Activated B cell treated with CpG ODN at 0.5 μM for 24 hours (primary cell): Measurements from ENCODE around the gene GBA3. TPM values are rescaled to one million over a fixed set of nuclear protein-coding genes. Genes with fewer than 3 reads are reported as not detected.

ENCODE experiments used
- ATAC-seq: fragments of 200-7000 bp; cut with Tn5 transposase; one replicate; pipeline ENCODE4 v1.10.0; 2021; ENCODE audit warnings: low read depth, mild to moderate bottlenecking, moderate library complexity
- CTCF ChIA-PET: fragments of 350-600 bp; sonication (Branson Sonifier 250); formaldehyde crosslinking; loops from one replicate; lab custom pipeline; 2021; ENCODE audit warnings: antibody characterized with exemption; lab: Charles Lee
- POLR2A ChIA-PET: fragments of 350-600 bp; sonication (Branson Sonifier 250); formaldehyde crosslinking; loops from one replicate; lab custom pipeline; 2021; ENCODE audit warnings: antibody characterized with exemption; lab: Charles Lee
- DNase-seq: peaks from one replicate; pipeline ENCODE4 v3.0.0; 2022
- H3K27ac Mint-ChIP-seq: one replicate; pipeline ENCODE4 v1.8.0; 2020; ENCODE audit warnings: mixed read lengths
- H3K27me3 Mint-ChIP-seq: one replicate; pipeline ENCODE4 v1.8.0; 2021; ENCODE audit warnings: mixed read lengths
- H3K36me3 Mint-ChIP-seq: one replicate; pipeline ENCODE4 v1.8.0; 2021; ENCODE audit warnings: low read depth, mixed read lengths
- H3K4me1 Mint-ChIP-seq: one replicate; pipeline ENCODE4 v1.8.0; 2021; ENCODE audit warnings: mixed read lengths
- H3K4me3 Mint-ChIP-seq: one replicate; pipeline ENCODE4 v1.8.0; 2020; ENCODE audit warnings: mild to moderate bottlenecking, mixed read lengths
- H3K9me3 Mint-ChIP-seq: one replicate; pipeline ENCODE4 v1.8.0; 2020; ENCODE audit warnings: mixed read lengths
- intact Hi-C: fragments of 100-400 bp; cut with micrococcal nuclease; formaldehyde crosslinking; loops from one replicate; pipeline ENCODE4 v1.15.1; 2024
- total RNA-seq: library from RNA; stranded (reverse); gene quantifications from 2 replicates; pipeline ENCODE4 v1.2.3, GENCODE V29; 2022
- TF ChIP-seq, protein P1 (sequence below): fragments of 200-600 bp; IDR thresholded peaks from one replicate; pipeline ENCODE4 v1.8.0; 2022; ENCODE audit warnings: antibody characterized with exemption, mild to moderate bottlenecking

The GBA3 gene
- total RNA-seq, 1 donor from 2014 or later, result not detected

DNA sequence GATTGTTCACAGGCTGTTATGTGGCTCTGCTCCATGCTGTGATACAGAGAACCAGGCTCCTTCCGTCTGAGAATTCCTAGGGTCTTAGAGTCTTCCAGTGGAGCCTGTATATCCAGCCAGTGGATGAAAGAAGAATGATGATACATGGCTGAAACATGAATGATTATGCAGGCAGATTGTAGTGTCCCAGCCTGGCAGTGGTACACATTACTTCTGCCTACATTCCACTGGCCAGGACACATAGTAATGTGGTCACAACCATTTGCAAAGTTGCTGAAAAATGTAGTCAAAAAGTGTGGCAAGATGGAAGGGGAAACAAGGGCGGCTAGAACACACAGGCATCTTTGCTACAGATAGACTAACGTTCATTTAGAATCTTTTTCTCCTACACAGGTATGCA lies 4.5 kb upstream of the GBA3 start:
- TF ChIP-seq, protein P1, sequence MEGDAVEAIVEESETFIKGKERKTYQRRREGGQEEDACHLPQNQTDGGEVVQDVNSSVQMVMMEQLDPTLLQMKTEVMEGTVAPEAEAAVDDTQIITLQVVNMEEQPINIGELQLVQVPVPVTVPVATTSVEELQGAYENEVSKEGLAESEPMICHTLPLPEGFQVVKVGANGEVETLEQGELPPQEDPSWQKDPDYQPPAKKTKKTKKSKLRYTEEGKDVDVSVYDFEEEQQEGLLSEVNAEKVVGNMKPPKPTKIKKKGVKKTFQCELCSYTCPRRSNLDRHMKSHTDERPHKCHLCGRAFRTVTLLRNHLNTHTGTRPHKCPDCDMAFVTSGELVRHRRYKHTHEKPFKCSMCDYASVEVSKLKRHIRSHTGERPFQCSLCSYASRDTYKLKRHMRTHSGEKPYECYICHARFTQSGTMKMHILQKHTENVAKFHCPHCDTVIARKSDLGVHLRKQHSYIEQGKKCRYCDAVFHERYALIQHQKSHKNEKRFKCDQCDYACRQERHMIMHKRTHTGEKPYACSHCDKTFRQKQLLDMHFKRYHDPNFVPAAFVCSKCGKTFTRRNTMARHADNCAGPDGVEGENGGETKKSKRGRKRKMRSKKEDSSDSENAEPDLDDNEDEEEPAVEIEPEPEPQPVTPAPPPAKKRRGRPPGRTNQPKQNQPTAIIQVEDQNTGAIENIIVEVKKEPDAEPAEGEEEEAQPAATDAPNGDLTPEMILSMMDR, result no peak
- Mint-ChIP-seq H3K27ac (no peak overlapping the region), H3K9me3 (no peaks in the 10 kb centered on the region), H3K36me3 (no peaks in the 10 kb centered on the region), H3K4me1 (no peaks in the 10 kb centered on the region), H3K4me3 (no peak overlapping the region), H3K27me3 (no peaks in the 10 kb centered on the region)
- ATAC-seq (no peak), DNase-seq (no peak)
- intact Hi-C loops, result no loop called here
- POLR2A ChIA-PET, result no interaction called here
- CTCF ChIA-PET, result interaction anchor here (0.6 kb wide), 1 partner anchor 31 kb away, joined by 3 read pairs; no protein-coding TSS in a partner anchor

DNA sequence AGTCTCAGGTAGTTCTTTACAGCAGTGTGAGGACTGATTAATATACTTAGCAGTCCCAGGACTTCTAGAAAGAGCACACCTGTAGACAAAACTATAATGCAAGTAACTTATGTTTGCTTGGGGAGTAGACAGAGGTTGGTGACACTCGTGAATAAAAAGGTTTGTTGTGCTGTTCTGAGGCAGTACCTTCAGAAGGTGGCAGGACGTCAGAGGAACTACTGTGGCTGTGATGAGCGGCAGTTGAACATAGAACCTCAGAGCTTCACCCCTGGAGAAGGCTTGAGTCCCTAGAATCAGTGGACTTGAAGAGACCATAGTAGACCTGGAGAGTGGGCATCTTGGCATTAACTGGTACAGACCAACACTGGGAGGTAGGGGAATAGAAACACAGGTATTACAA lies 3.3 kb upstream of the GBA3 start:
- intact Hi-C loops, result no loop called here
- no peak for DNase-seq
- Mint-ChIP-seq H3K9me3 (no peaks in the 10 kb centered on the region), H3K4me1 (no peaks in the 10 kb centered on the region), H3K27ac (no peak overlapping the region), H3K27me3 (no peaks in the 10 kb centered on the region), H3K36me3 (no peaks in the 10 kb centered on the region), H3K4me3 (no peak overlapping the region)
- ChIA-PET POLR2A (no interaction called here), CTCF (interaction anchor here (1.8 kb wide), 1 partner anchor 279 kb away, joined by 6 read pairs; no protein-coding TSS in a partner anchor)
- no peak for ATAC-seq
- TF ChIP-seq, protein P1, result no peak

DNA sequence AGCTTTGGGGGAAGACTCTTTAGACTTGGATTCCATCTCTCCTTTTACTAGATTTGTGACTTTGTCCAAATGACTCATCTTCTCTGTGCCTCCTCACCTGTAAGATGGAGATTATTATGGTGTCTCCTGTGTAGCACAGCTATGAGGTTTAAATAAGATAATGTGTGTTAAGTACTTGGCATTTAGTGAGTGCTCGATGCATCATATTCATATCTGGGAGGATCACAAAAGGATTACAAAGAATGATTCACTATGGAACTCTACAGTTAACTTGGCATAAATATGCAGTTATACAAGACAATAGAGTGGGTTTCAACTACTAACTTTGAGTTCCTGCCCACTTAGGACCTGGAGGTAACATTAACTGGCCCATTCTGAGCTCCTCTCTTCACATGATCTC lies 2.3 kb downstream of the GBA3 start:
- Mint-ChIP-seq H3K4me1 (no peaks in the 10 kb centered on the region), H3K27ac (no peak overlapping the region), H3K36me3 (no peaks in the 10 kb centered on the region), H3K9me3 (no peaks in the 10 kb centered on the region), H3K27me3 (no peaks in the 10 kb centered on the region), H3K4me3 (no peak overlapping the region)
- ATAC-seq (no peak), DNase-seq (no peak)
- TF ChIP-seq, protein P1, result no peak
- intact Hi-C loops, result no loop called here
- ChIA-PET POLR2A (no interaction called here), CTCF (no interaction called here)

DNA sequence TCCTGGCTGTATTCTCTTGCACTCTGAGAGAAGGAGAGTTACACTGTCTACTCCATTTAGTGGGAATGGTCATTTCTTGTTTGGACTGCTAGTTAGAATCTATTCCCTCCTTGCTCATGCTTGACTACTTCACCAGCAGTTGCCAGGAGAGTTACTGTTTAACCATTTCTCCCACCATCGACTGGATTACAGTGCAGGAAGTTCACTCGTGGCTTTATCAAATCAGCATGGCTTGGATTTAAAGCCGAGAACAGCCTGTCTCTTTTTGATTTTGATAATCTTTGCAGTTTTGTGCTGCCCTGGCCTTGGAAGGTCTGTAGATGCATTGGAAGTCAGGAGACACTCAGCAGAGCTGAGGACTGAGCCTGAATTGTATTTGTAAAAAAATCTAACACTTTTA lies 3.2 kb downstream of the GBA3 start:
- TF ChIP-seq, protein P1, result no peak
- ATAC-seq (no peak), DNase-seq (no peak)
- intact Hi-C loops, result no loop called here
- H3K4me1 Mint-ChIP-seq, result no peaks in the 10 kb centered on the region
- H3K9me3 Mint-ChIP-seq, result peaks cover 3% of the 10 kb centered on the region
- H3K27ac Mint-ChIP-seq, result no peak overlapping the region
- no peak overlapping the region for H3K4me3 Mint-ChIP-seq
- POLR2A ChIA-PET, result no interaction called here
- CTCF ChIA-PET, result no interaction called here
- H3K36me3 Mint-ChIP-seq, result no peaks in the 10 kb centered on the region
- H3K27me3 Mint-ChIP-seq, result no peaks in the 10 kb centered on the region

DNA sequence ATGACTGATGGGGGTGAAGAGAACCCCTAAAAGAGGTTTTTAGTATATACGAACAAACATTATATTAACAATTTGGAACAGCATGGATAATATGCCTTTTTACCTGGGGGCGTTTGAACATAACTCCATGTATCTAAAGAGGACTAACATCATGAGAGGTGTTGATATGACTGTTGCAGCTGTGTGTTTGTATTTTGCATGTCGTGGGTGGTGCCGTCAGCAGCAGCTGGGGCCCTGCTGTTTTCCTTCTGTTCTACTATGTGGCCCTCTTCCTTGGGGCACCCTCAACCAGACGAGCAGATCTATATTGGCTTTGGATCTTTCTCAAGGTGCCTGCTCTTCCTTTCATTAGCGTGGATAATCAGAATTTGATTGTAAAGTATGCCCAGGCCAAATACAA lies 11.2 kb downstream of the GBA3 start:
- ChIA-PET POLR2A (no interaction called here), CTCF (no interaction called here)
- ATAC-seq, result no peak
- H3K4me3 Mint-ChIP-seq, result no peak overlapping the region
- no peak for DNase-seq
- no peaks in the 10 kb centered on the region for H3K27me3 Mint-ChIP-seq
- H3K36me3 Mint-ChIP-seq, result no peaks in the 10 kb centered on the region
- intact Hi-C loops, result no loop called here
- peaks cover 3% of the 10 kb centered on the region for H3K9me3 Mint-ChIP-seq
- no peak overlapping the region for H3K27ac Mint-ChIP-seq
- no peaks in the 10 kb centered on the region for H3K4me1 Mint-ChIP-seq
- TF ChIP-seq, protein P1, result no peak
